Measurements from ENCODE around the gene SIGLECL1. TPM values are rescaled to one million over a fixed set of nuclear protein-coding genes. Genes with fewer than 3 reads are reported as not detected.
"Not testable (repeated sequence)": the region's sequence is repeated elsewhere in the genome, so short reads cannot be mapped to it uniquely, and the experiment has no call there.

SIGLECL1 gene
- polyA plus RNA-seq (2012; ENCODE audit: low read depth, missing spikeins), result not detected

GRCh38 chr19:51250786-51251467, at the start of gene SIGLECL1:
SIGLECL1 (plus strand) TSS chr19:51251080; CDS start chr19:51264073, 12,993 bp downstream.
- no peak for DNase-seq (ENCODE audit: insufficient read length, low spot score)
- no peak for TF ChIP-seq PAX5 (IDR thresholded peaks at IDR 0.05; ENCODE audit: insufficient read depth, low read length, severe bottlenecking)
- TF ChIP-seq POLR2AphosphoS5 (IDR thresholded peaks at IDR 0.05; ENCODE audit: low read depth, low read length), result no peak
- no peak for TF ChIP-seq POLR2A (IDR thresholded peaks at IDR 0.05; ENCODE audit: low read depth, low read length)
- no peak for TF ChIP-seq SPI1 (IDR thresholded peaks at IDR 0.05; ENCODE audit: low read depth, low read length)
- TF ChIP-seq POU2F2 (IDR thresholded peaks at IDR 0.05; ENCODE audit: low read depth, low read length), result no peak
- TF ChIP-seq TAF1 (IDR thresholded peaks at IDR 0.05; ENCODE audit: low read depth, low read length), result no peak
- FAIRE-seq, result no peak

- DNase-seq (ENCODE audit: insufficient read length, low spot score) (no peak), FAIRE-seq (no peak)
- no peak for TF ChIP-seq POLR2AphosphoS5 (IDR thresholded peaks at IDR 0.05; ENCODE audit: low read depth, low read length)
Observed at GRCh38 chr19:51201712-51202111, 49.2 kb upstream of the SIGLECL1 start.

GRCh38 chr19:51203916-51204315, 47.0 kb upstream of the SIGLECL1 start:
- no peak for TF ChIP-seq POLR2AphosphoS5 (IDR thresholded peaks at IDR 0.05; ENCODE audit: low read depth, low read length)
- no peak for TF ChIP-seq PAX5 (IDR thresholded peaks at IDR 0.05; ENCODE audit: insufficient read depth, low read length, severe bottlenecking)
- no peak for TF ChIP-seq SPI1 (IDR thresholded peaks at IDR 0.05; ENCODE audit: low read depth, low read length)
- no peak for TF ChIP-seq POU2F2 (IDR thresholded peaks at IDR 0.05; ENCODE audit: low read depth, low read length)
- no peak for TF ChIP-seq TAF1 (IDR thresholded peaks at IDR 0.05; ENCODE audit: low read depth, low read length)
- no peak for TF ChIP-seq POLR2A (IDR thresholded peaks at IDR 0.05; ENCODE audit: low read depth, low read length)
- FAIRE-seq (no peak), DNase-seq (ENCODE audit: insufficient read length, low spot score) (no peak)

- no peak for DNase-seq (ENCODE audit: insufficient read length, low spot score)
- no peak for FAIRE-seq
- TF ChIP-seq TAF1 (IDR thresholded peaks at IDR 0.05; ENCODE audit: low read depth, low read length) (no peak), SPI1 (IDR thresholded peaks at IDR 0.05; ENCODE audit: low read depth, low read length) (no peak), PAX5 (IDR thresholded peaks at IDR 0.05; ENCODE audit: insufficient read depth, low read length, severe bottlenecking) (no peak), POLR2A (IDR thresholded peaks at IDR 0.05; ENCODE audit: low read depth, low read length) (no peak), POLR2AphosphoS5 (IDR thresholded peaks at IDR 0.05; ENCODE audit: low read depth, low read length) (no peak), POU2F2 (IDR thresholded peaks at IDR 0.05; ENCODE audit: low read depth, low read length) (no peak)
Observed at GRCh38 chr19:51204321-51204720, 46.6 kb upstream of the SIGLECL1 start.

- FAIRE-seq (no peak), DNase-seq (ENCODE audit: insufficient read length, low spot score) (no peak)
- TF ChIP-seq PAX5 (IDR thresholded peaks at IDR 0.05; ENCODE audit: insufficient read depth, low read length, severe bottlenecking), result no peak
- peak; percentile 31; the same call in 1 of the 2 replicates for TF ChIP-seq SPI1 (IDR thresholded peaks at IDR 0.05; ENCODE audit: low read depth, low read length)
Observed at GRCh38 chr19:51207747-51208146, 43.1 kb upstream of the SIGLECL1 start.

- TF ChIP-seq SPI1 (IDR thresholded peaks at IDR 0.05; ENCODE audit: low read depth, low read length), result no peak
- no peak for TF ChIP-seq POLR2A (IDR thresholded peaks at IDR 0.05; ENCODE audit: low read depth, low read length)
- TF ChIP-seq TAF1 (IDR thresholded peaks at IDR 0.05; ENCODE audit: low read depth, low read length), result no peak
- TF ChIP-seq POU2F2 (IDR thresholded peaks at IDR 0.05; ENCODE audit: low read depth, low read length), result no peak
- no peak for TF ChIP-seq PAX5 (IDR thresholded peaks at IDR 0.05; ENCODE audit: insufficient read depth, low read length, severe bottlenecking)
- no peak for TF ChIP-seq POLR2AphosphoS5 (IDR thresholded peaks at IDR 0.05; ENCODE audit: low read depth, low read length)
- DNase-seq (ENCODE audit: insufficient read length, low spot score) (no peak), FAIRE-seq (peak; percentile 9)
Observed at GRCh38 chr19:51210191-51210784, 40.6 kb upstream of the SIGLECL1 start.

- FAIRE-seq; DNase-seq (ENCODE audit: insufficient read length, low spot score): not testable (repeated sequence)
Observed at GRCh38 chr19:51210874-51211361, 40.0 kb upstream of the SIGLECL1 start.

- FAIRE-seq, result no peak
- TF ChIP-seq PAX5 (IDR thresholded peaks at IDR 0.05; ENCODE audit: insufficient read depth, low read length, severe bottlenecking), result no peak
- no peak for TF ChIP-seq POLR2A (IDR thresholded peaks at IDR 0.05; ENCODE audit: low read depth, low read length)
- no peak for TF ChIP-seq TAF1 (IDR thresholded peaks at IDR 0.05; ENCODE audit: low read depth, low read length)
- no peak for TF ChIP-seq POLR2AphosphoS5 (IDR thresholded peaks at IDR 0.05; ENCODE audit: low read depth, low read length)
- TF ChIP-seq POU2F2 (IDR thresholded peaks at IDR 0.05; ENCODE audit: low read depth, low read length), result no peak
- TF ChIP-seq SPI1 (IDR thresholded peaks at IDR 0.05; ENCODE audit: low read depth, low read length), result no peak
- no peak for DNase-seq (ENCODE audit: insufficient read length, low spot score)
Observed at GRCh38 chr19:51211833-51212232, 39.0 kb upstream of the SIGLECL1 start.

GRCh38 chr19:51219307-51219706, 31.6 kb upstream of the SIGLECL1 start:
- no peak for DNase-seq (ENCODE audit: insufficient read length, low spot score)
- FAIRE-seq, result no peak
- TF ChIP-seq POLR2AphosphoS5 (IDR thresholded peaks at IDR 0.05; ENCODE audit: low read depth, low read length) (no peak), SPI1 (IDR thresholded peaks at IDR 0.05; ENCODE audit: low read depth, low read length) (peak; percentile 75)

GRCh38 chr19:51219971-51220370, 30.9 kb upstream of the SIGLECL1 start:
- TF ChIP-seq PAX5 (IDR thresholded peaks at IDR 0.05; ENCODE audit: insufficient read depth, low read length, severe bottlenecking), result no peak
- no peak for TF ChIP-seq POU2F2 (IDR thresholded peaks at IDR 0.05; ENCODE audit: low read depth, low read length)
- no peak for TF ChIP-seq SPI1 (IDR thresholded peaks at IDR 0.05; ENCODE audit: low read depth, low read length)
- no peak for TF ChIP-seq POLR2AphosphoS5 (IDR thresholded peaks at IDR 0.05; ENCODE audit: low read depth, low read length)
- TF ChIP-seq POLR2A (IDR thresholded peaks at IDR 0.05; ENCODE audit: low read depth, low read length), result no peak
- no peak for TF ChIP-seq TAF1 (IDR thresholded peaks at IDR 0.05; ENCODE audit: low read depth, low read length)

More at GRCh38 chr19:51219971-51220370, 30.9 kb upstream of the SIGLECL1 start:
- DNase-seq (ENCODE audit: insufficient read length, low spot score) (no peak), FAIRE-seq (no peak)

Measured in GM12891 (cell line).